SK-N-SH treated with all-trans-retinoic acid at 6 μM for 48 hours (cell line): ENCODE measurements around the gene LTBP1.

Experiments used
- ARNTL ChIP-seq: fragments of 450-650 bp; formaldehyde crosslinking; IDR thresholded peaks from 2 replicates; pipeline ENCODE4 v1.5.0; 2020; ENCODE audit warnings: low read depth, mild to moderate bottlenecking, moderate library complexity, borderline replicate concordance
- BACH2 ChIP-seq: fragments of 250-450 bp; sonication (Bioruptor Pico); IDR thresholded peaks from 2 replicates; pipeline ENCODE4 v1.9.0; 2021; ENCODE audit warnings: mild to moderate bottlenecking, borderline replicate concordance
- ESRRG ChIP-seq: fragments of 250-450 bp; sonication (Bioruptor Pico); IDR thresholded peaks from 2 replicates; pipeline ENCODE4 v1.6.1; 2021; ENCODE audit warnings: mild to moderate bottlenecking
- OSR1 ChIP-seq: fragments of 250-450 bp; sonication (Bioruptor Pico); IDR thresholded peaks from 2 replicates; pipeline ENCODE4 v1.8.0; 2022; ENCODE audit warnings: moderate library complexity, mild to moderate bottlenecking, inconsistent platforms
- PATZ1 ChIP-seq: fragments of 250-450 bp; sonication (Bioruptor Pico); IDR thresholded peaks from 2 replicates; pipeline ENCODE4 v1.8.0; 2020; ENCODE audit warnings: mild to moderate bottlenecking, moderate library complexity, borderline replicate concordance
- POU6F1 ChIP-seq: fragments of 250-450 bp; sonication (Bioruptor Pico); IDR thresholded peaks from 2 replicates; pipeline ENCODE4 v1.8.0; 2021; ENCODE audit warnings: low read depth, mild to moderate bottlenecking, moderate library complexity, borderline replicate concordance
- ZFP3 ChIP-seq: fragments of 250-450 bp; sonication (Bioruptor Pico); IDR thresholded peaks from 2 replicates; pipeline ENCODE4 v1.5.0; 2020; ENCODE audit warnings: mild to moderate bottlenecking, moderate library complexity
- ZFP30 ChIP-seq: fragments of 450-650 bp; formaldehyde crosslinking; IDR thresholded peaks from 2 replicates; pipeline ENCODE4 v1.5.0; 2022; ENCODE audit warnings: mild to moderate bottlenecking, moderate library complexity

- TF ChIP-seq ARNTL (no peak), OSR1 (CRISPR knock-in tag) (no peak), PATZ1 (CRISPR knock-in tag) (no peak), ZFP3 (CRISPR knock-in tag) (no peak), POU6F1 (no peak), BACH2 (no peak), ESRRG (CRISPR knock-in tag) (no peak), ZFP30 (no peak)
These were observed 434.6 kb downstream of the LTBP1 start for GRCh38 chr2:33381301-33381858.
